IMR-90 (cell line): ENCODE results near the gene PVALEF. TPM values are rescaled to one million over a fixed set of nuclear protein-coding genes. Genes with fewer than 3 reads are reported as not detected.

Experiments used
- ATAC-seq: fragments of 200-7000 bp; cut with Tn5 transposase; 2 replicates; pipeline ENCODE4 v1.9.1; 2020; ENCODE audit warnings: low read depth, mild to moderate bottlenecking, moderate library complexity
- BruUV-seq: library from RNA; stranded (reverse); fragments of 400-500 nt; replicated peaks from 2 replicates; lab custom pipeline; 2021; lab: Mats Ljungman, UMichigan
- CTCF ChIA-PET: fragments of 300-600 bp; formaldehyde crosslinking; extraction: SDS; loops from one replicate; lab custom pipeline; 2021; ENCODE audit warnings: antibody characterized with exemption; lab: Yijun Ruan, JAX
- POLR2A ChIA-PET: fragments of 300-600 bp; sonication (Branson Sonifier 250); formaldehyde crosslinking; loops from one replicate; lab custom pipeline; 2022; ENCODE audit warnings: antibody characterized with exemption; ENCODE audit not compliant: unreplicated experiment; lab: Charles Lee
- DNase-seq: peaks from one replicate; pipeline ENCODE4 v3.0.0; 2013
- H2AFZ ChIP-seq: replicated peaks from 2 replicates; pipeline ENCODE3; 2013; ENCODE audit warnings: low read length, mild to moderate bottlenecking; ENCODE audit not compliant: poor library complexity
- H2AK5ac ChIP-seq: 2 replicates; pipeline ENCODE4 v1.6.1; 2013; ENCODE audit warnings: low read depth, low read length, inconsistent platforms
- H2AK9ac ChIP-seq: replicated peaks from 2 replicates; pipeline ENCODE3; 2013; ENCODE audit warnings: mild to moderate bottlenecking, low read depth, low read length, moderate library complexity; ENCODE audit not compliant: poor library complexity
- H2BK120ac ChIP-seq: 2 replicates; pipeline ENCODE4 v1.6.1; 2013; ENCODE audit warnings: low read depth, low read length, inconsistent platforms
- H2BK15ac ChIP-seq: 3 replicates; pipeline ENCODE4 v1.6.1; 2013; ENCODE audit warnings: low read depth, low read length, inconsistent platforms
- H2BK20ac ChIP-seq: 2 replicates; pipeline ENCODE4 v1.6.1; 2013; ENCODE audit warnings: low read depth, mild to moderate bottlenecking, inconsistent platforms, low read length, moderate library complexity
- H2BK5ac ChIP-seq: 2 replicates; pipeline ENCODE4 v1.6.1; 2013; ENCODE audit warnings: mild to moderate bottlenecking, low read depth, low read length, inconsistent platforms; ENCODE audit not compliant: poor library complexity, severe bottlenecking
- H3K14ac ChIP-seq: replicated peaks from 2 replicates; pipeline ENCODE4 v1.6.1; 2013; ENCODE audit warnings: low read depth, low read length, inconsistent platforms
- H3K18ac ChIP-seq: 2 replicates; pipeline ENCODE4 v1.6.1; 2013; ENCODE audit warnings: low read depth, low read length, control low read depth
- H3K23ac ChIP-seq: 2 replicates; pipeline ENCODE4 v1.6.1; 2013; ENCODE audit warnings: low read depth, low read length, inconsistent platforms
- H3K27ac ChIP-seq: 2 replicates; pipeline ENCODE4 v1.5.1; 2013; ENCODE audit warnings: mild to moderate bottlenecking, control low read depth, low read length; ENCODE audit not compliant: insufficient read depth
- H3K27me3 ChIP-seq: 2 replicates; pipeline ENCODE4 v1.6.1; 2013; ENCODE audit warnings: low read length; ENCODE audit not compliant: control insufficient read depth, insufficient read depth
- H3K36me3 ChIP-seq: 2 replicates; pipeline ENCODE4 v1.6.1; 2013; ENCODE audit warnings: low read length, mixed read lengths; ENCODE audit not compliant: control insufficient read depth, insufficient read depth
- H3K4ac ChIP-seq: 2 replicates; pipeline ENCODE4 v1.6.1; 2013; ENCODE audit warnings: low read depth, low read length, inconsistent platforms
- H3K4me1 ChIP-seq: 2 replicates; pipeline ENCODE4 v1.6.1; 2013; ENCODE audit warnings: low read length, mixed read lengths; ENCODE audit not compliant: control insufficient read depth, insufficient read depth
- H3K4me2 ChIP-seq: 2 replicates; pipeline ENCODE4 v1.6.1; 2013; ENCODE audit warnings: low read depth, mild to moderate bottlenecking, control low read depth, low read length, moderate library complexity
- H3K4me3 ChIP-seq: 2 replicates; pipeline ENCODE4 v1.5.1; 2013; ENCODE audit warnings: low read depth, mild to moderate bottlenecking, control low read depth, low read length, moderate library complexity; ENCODE audit not compliant: insufficient read depth
- H3K56ac ChIP-seq: 2 replicates; pipeline ENCODE4 v1.6.1; 2013; ENCODE audit warnings: low read length, inconsistent platforms; ENCODE audit not compliant: insufficient read depth; ENCODE audit errors: extremely low read depth
- H3K79me1 ChIP-seq, 2 experiments: 2 replicates each; pipeline ENCODE4 v1.6.1; 2013; ENCODE audit warnings: low read length in 2 of 2, inconsistent platforms in 1 of 2, low read depth in 1 of 2
- H3K9ac ChIP-seq: 2 replicates; pipeline ENCODE4 v1.6.1; 2013; ENCODE audit warnings: low read depth, low read length, control low read depth
- H3K9me1 ChIP-seq: 2 replicates; pipeline ENCODE4 v1.6.1; 2013; ENCODE audit warnings: low read length, inconsistent platforms; ENCODE audit not compliant: insufficient read depth
- H3K9me3 ChIP-seq: 2 replicates; pipeline ENCODE4 v1.6.1; 2013; ENCODE audit warnings: low read length; ENCODE audit not compliant: control insufficient read depth, insufficient read depth
- H4K20me1 ChIP-seq: 2 replicates; pipeline ENCODE4 v1.6.1; 2013; ENCODE audit warnings: low read length, inconsistent platforms; ENCODE audit not compliant: insufficient read depth
- H4K5ac ChIP-seq: 2 replicates; pipeline ENCODE4 v1.6.1; 2013; ENCODE audit warnings: mild to moderate bottlenecking, low read depth, low read length, control low read depth
- H4K8ac ChIP-seq, 2 experiments: 2 replicates each; pipeline ENCODE4 v1.6.1; 2013; ENCODE audit warnings: low read depth in 2 of 2, low read length in 2 of 2, control low read depth in 1 of 2, inconsistent platforms in 1 of 2
- H4K91ac ChIP-seq: 2 replicates; pipeline ENCODE4 v1.6.1; 2013; ENCODE audit warnings: low read depth, low read length, inconsistent platforms; ENCODE audit not compliant: insufficient read depth
- CEBPB ChIP-seq: IDR thresholded peaks from 2 replicates; pipeline ENCODE4 v1.6.1; 2012; ENCODE audit warnings: low read depth, low read length, improper control_type of control experiment
- CTCF ChIP-seq: conservative IDR thresholded peaks from 2 replicates; pipeline ENCODE4 v1.5.1; 2012; ENCODE audit warnings: mild to moderate bottlenecking, low read depth, low read length, improper control_type of control experiment
- FOS ChIP-seq: fragments of 150-350 bp; IDR thresholded peaks from 2 replicates; pipeline ENCODE4 v1.6.1; 2016; ENCODE audit warnings: low read depth, low read length
- MAZ ChIP-seq: IDR thresholded peaks from 2 replicates; pipeline ENCODE4 v1.6.1; 2012; ENCODE audit warnings: low read depth, mild to moderate bottlenecking, low read length, improper control_type of control experiment, moderate library complexity, borderline replicate concordance
- MXI1 ChIP-seq: IDR thresholded peaks from 2 replicates; pipeline ENCODE4 v1.6.1; 2012; ENCODE audit warnings: low read depth, mild to moderate bottlenecking, low read length, moderate library complexity, borderline replicate concordance
- POLR2A ChIP-seq: IDR thresholded peaks from 2 replicates; pipeline ENCODE4 v1.6.1; 2012; ENCODE audit warnings: mild to moderate bottlenecking, low read depth, low read length
- RAD21 ChIP-seq: IDR thresholded peaks from 2 replicates; pipeline ENCODE4 v1.6.1; 2012; ENCODE audit warnings: low read length, improper control_type of control experiment
- RFX5 ChIP-seq: IDR thresholded peaks from 2 replicates; pipeline ENCODE4 v1.8.0; 2012; ENCODE audit warnings: low read depth, mild to moderate bottlenecking, low read length, moderate library complexity
- SMC3 ChIP-seq: fragments of 150-350 bp; IDR thresholded peaks from 2 replicates; pipeline ENCODE4 v1.6.1; 2016; ENCODE audit warnings: low read depth, mild to moderate bottlenecking, antibody characterized with exemption, low read length, moderate library complexity
- WGBS, 2 experiments: methylation state at CpG; one replicate each; pipeline versions ENCODE4 v1.1.5 to v1.1.7; 2013; ENCODE audit warnings: missing lambda C conversion rate in 2 of 2; ENCODE audit not compliant: insufficient read length in 1 of 2; ENCODE audit errors: extremely low coverage in 2 of 2; 5-methylcytosine and 5-hydroxymethylcytosine counted together
- dilution Hi-C: fragments of 300-500 bp; cut with HindIII; formaldehyde crosslinking; loops from one replicate; pipeline ENCODE4 v1.14.3; 2018; ENCODE audit warnings: low sequenced_read_pairs; ENCODE audit not compliant: unreplicated experiment
- in situ Hi-C: fragments of 300-500 bp; cut with MboI; formaldehyde crosslinking; loops from 3 replicates; pipeline ENCODE4 v1.14.3; 2019; ENCODE audit warnings: low sequenced_read_pairs, inconsistent platforms, mixed read lengths
- intact Hi-C: fragments of 100-400 bp; cut with micrococcal nuclease; formaldehyde crosslinking; loops from 2 replicates; pipeline ENCODE4 v1.10.0; 2022
- polyA plus RNA-seq, 3 experiments: library from polyadenylated mRNA; depleted of rRNA; stranded (reverse); fragments of >200 nt; gene quantifications; 2 replicates each; pipeline ENCODE4 v1.2.3, GENCODE V29; 2012; ENCODE audit warnings: low replicate concordance in 1 of 3
- total RNA-seq: library from RNA; depleted of rRNA; stranded (reverse); fragments of >200 nt; gene quantifications from 2 replicates; pipeline ENCODE4 v1.2.3, GENCODE V29; 2012
- TF ChIP-seq, protein P1 (sequence below): fragments of 150-350 bp; IDR thresholded peaks from 2 replicates; pipeline ENCODE4 v1.6.1; 2016; ENCODE audit warnings: low read depth, mild to moderate bottlenecking, low read length, moderate library complexity, borderline replicate concordance

The PVALEF gene
- total and polyA plus RNA-seq, 2 of the 4 experiments (the other 2 are of a cell fraction), result not detected

- no peak overlapping the region for H4K8ac ChIP-seq
- no peaks in the 10 kb centered on the region; the same call in 1 of the 2 replicates for H4K20me1 ChIP-seq
- DNase-seq, result no peak
- no peaks in the 10 kb centered on the region for H3K27me3 ChIP-seq
- peaks cover 3% of the 10 kb centered on the region; the same call in 1 of the 2 replicates for H3K36me3 ChIP-seq
- H3K9ac ChIP-seq, result no peak overlapping the region
- no peak overlapping the region for H3K18ac ChIP-seq
- H2BK20ac ChIP-seq, result no peak overlapping the region
- no peak overlapping the region for H2AK9ac ChIP-seq
- no peaks in the 10 kb centered on the region for H3K9me3 ChIP-seq
- H3K4me1 ChIP-seq, result no peaks in the 10 kb centered on the region
- H2BK120ac ChIP-seq, result no peak overlapping the region
- H2AK5ac ChIP-seq, result no peak overlapping the region
- in situ Hi-C loops (no loop called here), dilution Hi-C loops (no loop called here), intact Hi-C loops (no loop called here)
- no peak overlapping the region for H2BK15ac ChIP-seq
- no peak overlapping the region for H3K14ac ChIP-seq
- H3K4ac ChIP-seq, result no peak overlapping the region
- no peak overlapping the region for H3K4me2 ChIP-seq
- CTCF ChIA-PET, result no interaction called here
- ATAC-seq, result no peak
- H3K56ac ChIP-seq, result no peak overlapping the region
- H3K79me1 ChIP-seq, result no peaks in the 10 kb centered on the region; a peak in 1 of 4 replicates
- 0 out of 2 replicates have a peak, but pooled peaks cover 6% of the 10 kb centered on the region for H3K9me1 ChIP-seq
- TF ChIP-seq FOS, result no peak
- no peak for TF ChIP-seq RFX5
- TF ChIP-seq, protein P1, sequence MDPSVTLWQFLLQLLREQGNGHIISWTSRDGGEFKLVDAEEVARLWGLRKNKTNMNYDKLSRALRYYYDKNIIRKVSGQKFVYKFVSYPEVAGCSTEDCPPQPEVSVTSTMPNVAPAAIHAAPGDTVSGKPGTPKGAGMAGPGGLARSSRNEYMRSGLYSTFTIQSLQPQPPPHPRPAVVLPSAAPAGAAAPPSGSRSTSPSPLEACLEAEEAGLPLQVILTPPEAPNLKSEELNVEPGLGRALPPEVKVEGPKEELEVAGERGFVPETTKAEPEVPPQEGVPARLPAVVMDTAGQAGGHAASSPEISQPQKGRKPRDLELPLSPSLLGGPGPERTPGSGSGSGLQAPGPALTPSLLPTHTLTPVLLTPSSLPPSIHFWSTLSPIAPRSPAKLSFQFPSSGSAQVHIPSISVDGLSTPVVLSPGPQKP, result no peak
- no peak for TF ChIP-seq SMC3
- no peak for TF ChIP-seq RAD21
- TF ChIP-seq CTCF, result no peak
- no peak for TF ChIP-seq POLR2A
- TF ChIP-seq MAZ, result no peak
- TF ChIP-seq CEBPB, result no peak
- no peak for TF ChIP-seq MXI1
- H3K23ac ChIP-seq, result no peak overlapping the region
- H2AFZ ChIP-seq, result no peak overlapping the region
- POLR2A ChIA-PET, result no interaction called here
- H4K5ac ChIP-seq, result no peak overlapping the region
- H3K27ac ChIP-seq, result no peak overlapping the region
- no peak overlapping the region for H4K91ac ChIP-seq
- WGBS, 2 experiments, result 80% methylated on average over 1 of the region's 10 CpGs; no CpG with 5 or more reads in 1 of the 2 experiments
- H3K4me3 ChIP-seq, result no peak overlapping the region
- H2BK5ac ChIP-seq, result no peak overlapping the region
- no TSS peak for BruUV-seq
These were observed 45.2 kb downstream of the PVALEF start for GRCh38 chr17:81210466-81210865.
